ENCODE measurements around the gene SPI1. TPM values are rescaled to one million over a fixed set of nuclear protein-coding genes. Genes with fewer than 3 reads are reported as not detected.
"Not testable (repeated sequence)": the region's sequence is repeated elsewhere in the genome, so short reads cannot be mapped to it uniquely, and the experiment has no call there.

SPI1 gene
- total RNA-seq, 3 donors from 2014 or later: 4.9 to 21.0 (median 20.6) TPM

- Histone ChIP-seq H3K4me3 (no peak overlapping the region), H3K36me3 (ENCODE audit: low read depth) (no peaks in the 10 kb centered on the region), H3K4me1 (ENCODE audit: low read depth) (no peaks in the 10 kb centered on the region), H3K9me3 (no peaks in the 10 kb centered on the region)
- ATAC-seq: no peak
- intact Hi-C loops (cut with DNase I, micrococcal nuclease): no loop called here
- no peak for TF ChIP-seq CTCF (IDR thresholded peaks at IDR 0.05)
- DNase-seq: no peak
These were observed 61.1 kb downstream of the SPI1 start for GRCh38 chr11:47317064-47317828.

GRCh38 chr11:47316501-47316900, 61.8 kb downstream of the SPI1 start:
- not testable (repeated sequence) for H3K36me3 ChIP-seq (ENCODE audit: low read depth)

GRCh38 chr11:47314992-47315391, 63.4 kb downstream of the SPI1 start:
- no peaks in the 10 kb centered on the region for H3K4me1 ChIP-seq (ENCODE audit: low read depth)
- no peak overlapping the region for H3K4me3 ChIP-seq
- TF ChIP-seq CTCF (IDR thresholded peaks at IDR 0.05): no peak
- no peaks in the 10 kb centered on the region for H3K9me3 ChIP-seq
- peaks cover 11% of the 10 kb centered on the region for H3K36me3 ChIP-seq (ENCODE audit: low read depth)
- DNase-seq (no peak), ATAC-seq (no peak)
- intact Hi-C loops (cut with DNase I, micrococcal nuclease): no loop called here

More at GRCh38 chr11:47316501-47316900, 61.8 kb downstream of the SPI1 start:
- H3K9me3 ChIP-seq; intact Hi-C loops (cut with DNase I, micrococcal nuclease); H3K4me3 ChIP-seq; DNase-seq; ATAC-seq; H3K4me1 ChIP-seq (ENCODE audit: low read depth): not testable (repeated sequence)

- H3K4me3 ChIP-seq: no peak overlapping the region
- DNase-seq: no peak
- H3K4me1 ChIP-seq (ENCODE audit: low read depth): no peaks in the 10 kb centered on the region
- peaks cover 13% of the 10 kb centered on the region for H3K36me3 ChIP-seq (ENCODE audit: low read depth)
- ATAC-seq: no peak
- H3K9me3 ChIP-seq: no peaks in the 10 kb centered on the region
- intact Hi-C loops (cut with DNase I, micrococcal nuclease): no loop called here
- no peak for TF ChIP-seq CTCF (IDR thresholded peaks at IDR 0.05)
These were observed 70.1 kb downstream of the SPI1 start for GRCh38 chr11:47308050-47308823.

- DNase-seq: no peak
- no peak overlapping the region for H3K4me3 ChIP-seq
- intact Hi-C loops (cut with DNase I, micrococcal nuclease): no loop called here
- TF ChIP-seq CTCF (IDR thresholded peaks at IDR 0.05): no peak
- no peak for ATAC-seq
- peaks cover 3% of the 10 kb centered on the region for H3K9me3 ChIP-seq
- peaks cover 9% of the 10 kb centered on the region for H3K36me3 ChIP-seq (ENCODE audit: low read depth)
- no peaks in the 10 kb centered on the region for H3K4me1 ChIP-seq (ENCODE audit: low read depth)
These were observed 71.9 kb downstream of the SPI1 start for GRCh38 chr11:47306484-47306844.
